Raji (cell line): ENCODE results near the gene STPG4.

ENCODE experiments used
- POLR2A ChIP-seq: IDR thresholded peaks from 2 replicates; pipeline ENCODE4 v1.6.1; 2011; ENCODE audit warnings: low read depth, low read length, control low read depth; ENCODE audit not compliant: insufficient read depth

Gene STPG4

DNA sequence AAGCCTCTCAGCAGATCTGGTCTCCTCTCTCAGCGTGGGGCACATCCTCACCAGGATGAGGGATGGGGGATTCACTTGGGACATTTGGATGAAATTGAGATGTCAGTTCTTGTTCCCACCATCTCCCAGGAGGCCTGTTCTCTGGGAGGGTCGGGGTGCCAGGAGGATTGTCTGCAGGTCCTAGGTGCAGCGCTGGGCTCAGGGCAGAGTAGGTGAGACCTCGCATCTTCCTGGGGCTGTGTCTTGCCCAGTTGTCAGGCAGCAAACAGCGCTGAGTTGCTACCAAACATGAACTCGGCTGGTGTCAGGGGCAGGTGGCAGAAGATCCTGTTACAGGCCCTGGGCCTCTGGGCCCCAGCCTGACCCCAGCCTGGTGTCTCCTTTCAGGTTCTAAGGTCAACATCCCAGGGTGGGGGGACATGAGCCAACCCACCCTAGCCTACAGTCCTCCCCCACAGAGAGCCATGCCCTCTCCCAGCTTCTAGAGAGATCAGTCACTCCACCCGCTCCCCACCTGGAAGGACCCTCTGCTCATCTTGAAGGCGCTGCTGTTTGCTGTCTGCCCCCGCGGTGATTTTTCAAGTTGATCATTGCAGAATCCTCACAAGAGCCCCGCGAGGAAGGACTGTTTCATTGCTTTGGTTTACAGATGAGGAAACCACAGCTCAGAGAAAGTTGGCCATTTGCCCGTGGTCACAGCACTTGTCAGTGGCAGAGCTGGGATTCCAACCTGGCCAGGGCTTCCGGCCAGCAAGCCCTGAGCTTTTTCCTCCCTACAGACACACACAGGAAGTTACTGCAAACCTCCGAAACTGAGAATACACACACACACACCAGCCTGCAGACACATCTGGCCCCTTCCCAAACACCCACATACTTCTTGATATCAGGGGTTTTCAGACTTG is 83.9 kb downstream of the STPG4 start:
- no peak for TF ChIP-seq POLR2A

DNA sequence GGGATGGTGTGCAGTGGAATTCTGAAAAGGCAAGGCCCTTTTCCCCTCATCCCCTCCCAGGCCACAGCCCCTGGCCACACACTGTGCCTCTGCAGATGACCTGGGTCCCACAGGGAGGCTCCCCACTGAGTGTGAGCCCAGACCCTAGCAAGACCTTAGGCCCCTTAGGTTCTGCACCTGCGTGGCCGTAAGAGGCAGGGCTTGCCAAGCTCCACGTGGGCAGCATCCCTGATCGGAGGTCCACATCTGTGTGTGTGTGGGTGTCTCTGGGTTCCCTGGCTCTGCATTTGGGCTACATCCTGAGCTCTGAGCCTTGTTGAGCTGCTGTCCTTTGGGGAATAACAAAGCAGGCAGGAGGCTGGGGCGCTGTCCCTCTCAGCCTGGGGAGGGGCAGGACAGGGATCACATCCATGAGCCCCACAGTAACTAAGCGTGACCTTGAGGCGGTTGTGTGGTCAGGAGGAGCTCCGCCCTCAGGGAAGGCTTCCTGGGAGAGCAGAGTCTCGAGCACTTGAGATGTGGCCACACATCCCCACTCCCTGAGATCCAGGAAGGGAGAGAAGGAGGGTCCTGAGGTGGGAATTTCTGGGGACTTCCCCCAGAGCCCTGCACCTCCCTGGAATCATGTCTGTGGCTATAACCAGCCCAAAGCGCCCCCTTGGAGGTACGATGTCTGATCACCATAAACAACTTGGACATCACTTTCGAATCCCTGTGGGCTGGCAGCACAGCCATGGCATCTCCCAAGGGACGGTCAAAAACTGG is 84.8 kb downstream of the STPG4 start:
- TF ChIP-seq POLR2A, result no peak

DNA sequence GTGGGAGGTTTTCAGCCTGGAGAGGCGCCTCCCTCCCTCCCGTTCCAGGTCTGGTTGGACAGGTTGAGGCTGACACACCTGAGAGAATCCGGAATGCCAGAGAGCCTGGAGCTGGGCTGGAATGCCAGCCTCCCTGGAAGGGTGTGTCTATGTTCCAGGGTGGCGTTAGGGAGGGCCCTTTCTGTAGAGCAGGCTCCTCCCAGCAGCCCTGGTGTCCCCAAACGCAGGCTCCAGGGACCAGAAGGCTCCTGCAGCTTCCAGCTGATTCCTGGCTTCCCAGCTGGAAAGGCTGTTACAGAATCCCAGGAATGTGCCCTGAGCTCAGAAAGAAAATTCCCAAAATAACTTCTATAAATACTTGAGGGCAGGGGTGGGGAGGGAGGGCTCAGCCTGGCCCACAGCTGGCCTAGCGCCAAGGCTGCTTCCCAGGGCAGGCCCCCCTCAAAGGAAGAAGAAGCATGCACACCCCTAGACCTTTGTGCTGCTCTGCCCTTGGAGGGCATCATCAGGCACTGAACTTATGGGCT is 85.4 kb downstream of the STPG4 start:
- TF ChIP-seq POLR2A, result no peak

DNA sequence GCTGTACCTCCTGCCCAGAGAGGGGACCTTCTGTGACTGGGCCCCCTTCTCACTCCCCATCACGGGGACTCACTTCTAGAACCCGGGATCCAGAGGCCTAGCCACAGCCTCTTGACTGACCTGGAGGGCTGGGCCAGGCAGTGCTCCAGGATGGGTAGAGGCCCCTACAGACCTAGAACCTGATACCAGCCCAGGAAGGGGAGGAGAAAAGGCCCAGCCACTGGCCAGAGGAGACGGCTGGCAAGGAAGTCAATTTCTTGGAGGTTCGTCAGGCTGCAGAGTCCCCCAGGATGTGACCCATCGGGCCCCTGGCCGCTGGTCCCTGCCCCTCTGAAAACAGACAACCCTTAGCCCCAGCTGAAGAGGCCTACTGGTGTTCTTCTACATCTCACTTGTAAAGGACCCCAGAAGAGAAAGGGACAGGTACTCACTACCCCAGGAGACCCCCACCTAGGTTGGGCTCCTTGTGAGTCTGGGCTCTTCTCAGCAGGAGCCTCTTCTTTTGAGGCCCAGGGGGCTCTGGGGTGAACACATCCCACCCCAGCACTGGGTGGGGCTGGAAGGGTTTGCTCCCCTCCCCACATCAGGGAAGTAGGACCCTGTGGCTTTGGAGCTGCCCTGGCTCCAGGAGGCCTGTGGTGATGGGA is 86.0 kb downstream of the STPG4 start:
- no peak for TF ChIP-seq POLR2A

DNA sequence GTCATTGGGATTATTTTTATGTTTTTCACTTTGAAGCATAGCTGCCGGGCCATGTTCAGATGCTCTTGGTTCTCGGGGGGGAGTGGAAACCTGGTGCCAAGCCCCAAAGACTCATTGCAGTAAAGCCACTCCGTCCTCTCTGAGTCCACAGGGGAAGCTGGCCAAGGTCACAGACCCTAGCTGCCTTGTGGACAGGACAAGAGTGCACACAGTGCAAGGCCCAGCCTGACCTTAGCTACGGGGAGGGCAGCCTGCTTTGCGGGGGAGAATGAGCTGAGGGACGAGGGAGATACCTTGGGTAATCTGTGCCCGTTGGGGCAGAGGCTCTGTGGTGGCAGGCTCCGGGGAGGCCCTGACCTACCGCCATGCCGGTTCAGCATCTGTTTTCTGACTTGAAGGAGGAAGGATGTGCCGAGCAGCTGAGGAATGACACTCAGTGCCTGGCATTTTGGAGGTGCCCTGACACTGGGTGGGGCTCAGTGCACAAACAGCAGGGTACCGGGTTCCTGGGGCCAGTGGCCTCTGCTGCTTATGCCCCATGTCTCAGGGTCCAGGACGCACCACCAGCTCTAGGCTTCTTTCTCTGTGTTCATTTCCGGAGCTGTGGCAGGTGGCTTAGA is 87.2 kb downstream of the STPG4 start:
- TF ChIP-seq POLR2A, result no peak

DNA sequence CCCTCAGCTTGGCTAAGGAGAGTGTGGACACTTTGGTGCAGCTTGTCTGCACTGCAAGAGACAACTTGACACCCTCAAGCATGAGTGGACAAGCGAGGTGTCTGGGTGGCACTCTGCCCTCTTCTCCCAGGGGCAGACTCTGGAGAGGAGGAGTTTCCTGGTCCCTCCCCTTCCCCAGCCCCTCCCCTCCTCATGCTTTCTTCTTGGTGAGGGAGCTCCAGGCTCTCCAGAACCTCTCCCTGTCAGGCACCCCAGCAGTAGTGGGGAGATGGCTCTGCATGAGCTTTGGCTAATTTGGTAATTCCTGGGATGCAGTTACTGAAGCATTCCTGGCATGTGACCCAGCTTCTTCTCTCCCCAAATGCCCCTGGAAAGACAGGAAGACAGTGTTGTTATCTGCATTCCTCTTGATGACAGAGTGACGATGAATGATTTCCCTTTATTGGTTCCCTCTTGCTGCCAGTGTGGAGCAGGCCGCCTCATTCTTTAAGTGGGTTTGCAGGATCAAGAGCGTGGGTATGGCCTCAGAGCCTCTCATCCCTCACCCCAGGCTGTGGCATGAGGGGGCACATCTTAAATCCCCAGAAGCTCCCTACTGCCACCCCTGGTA is 89.2 kb downstream of the STPG4 start:
- TF ChIP-seq POLR2A, result no peak

DNA sequence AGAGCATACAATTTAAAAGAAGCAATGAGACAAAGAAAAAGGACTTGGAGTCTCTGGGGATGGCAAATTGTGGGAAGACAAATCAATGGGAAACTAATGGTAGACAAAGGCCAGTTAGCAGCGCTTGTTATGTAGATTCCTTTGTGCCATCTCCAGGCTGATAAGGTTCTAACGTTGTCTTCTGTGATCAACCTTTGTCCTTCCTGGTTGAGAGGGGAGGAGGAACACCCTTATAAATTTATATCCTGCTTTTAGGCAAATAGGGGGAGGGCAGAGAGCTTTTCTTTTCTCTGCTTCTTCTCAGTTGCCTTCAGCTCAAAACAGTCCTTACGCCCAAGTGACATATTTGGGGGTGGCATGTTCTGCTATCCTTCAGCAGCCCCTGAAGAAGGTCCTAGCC is 89.8 kb downstream of the STPG4 start:
- no peak for TF ChIP-seq POLR2A

DNA sequence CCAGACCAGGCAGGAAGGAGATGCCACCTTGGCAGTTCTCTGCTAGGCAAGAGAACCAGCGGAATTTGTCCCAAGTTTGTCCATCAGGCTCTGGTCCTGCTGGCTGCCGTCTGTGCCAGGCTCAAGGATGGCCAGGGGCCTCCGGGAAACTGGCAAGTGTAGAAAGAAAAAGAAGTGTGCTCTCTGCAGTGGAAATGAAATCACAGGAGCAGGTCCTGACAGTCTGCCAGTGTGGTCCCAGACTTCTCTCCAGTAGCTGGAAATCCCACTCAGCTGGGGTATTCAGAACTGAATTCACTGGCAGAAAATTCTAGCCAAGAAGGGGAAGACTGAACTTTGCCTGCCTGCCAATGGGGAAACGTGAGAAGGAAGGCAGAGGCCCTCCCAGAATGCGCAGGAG is 91.0 kb downstream of the STPG4 start:
- no peak for TF ChIP-seq POLR2A

DNA sequence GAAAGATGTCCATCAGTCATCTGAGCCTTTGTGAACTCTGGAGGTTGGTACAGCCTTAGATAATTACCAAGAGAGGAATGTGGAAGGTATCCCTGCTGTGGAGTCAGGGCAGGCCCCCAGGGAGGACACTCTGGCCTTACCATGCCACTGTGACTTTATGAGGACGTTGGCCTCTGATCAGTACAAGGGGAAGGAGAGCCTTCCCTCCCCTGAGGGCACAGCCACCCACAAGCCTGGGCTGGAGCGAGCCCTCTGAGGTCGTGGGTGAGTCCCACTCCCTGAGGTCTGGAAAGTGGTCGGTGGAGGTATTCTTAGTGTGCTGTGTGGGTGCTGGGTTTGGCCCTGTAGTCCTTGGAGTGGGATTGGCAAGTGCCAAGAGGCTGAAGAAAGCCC is 91.6 kb downstream of the STPG4 start:
- no peak for TF ChIP-seq POLR2A

DNA sequence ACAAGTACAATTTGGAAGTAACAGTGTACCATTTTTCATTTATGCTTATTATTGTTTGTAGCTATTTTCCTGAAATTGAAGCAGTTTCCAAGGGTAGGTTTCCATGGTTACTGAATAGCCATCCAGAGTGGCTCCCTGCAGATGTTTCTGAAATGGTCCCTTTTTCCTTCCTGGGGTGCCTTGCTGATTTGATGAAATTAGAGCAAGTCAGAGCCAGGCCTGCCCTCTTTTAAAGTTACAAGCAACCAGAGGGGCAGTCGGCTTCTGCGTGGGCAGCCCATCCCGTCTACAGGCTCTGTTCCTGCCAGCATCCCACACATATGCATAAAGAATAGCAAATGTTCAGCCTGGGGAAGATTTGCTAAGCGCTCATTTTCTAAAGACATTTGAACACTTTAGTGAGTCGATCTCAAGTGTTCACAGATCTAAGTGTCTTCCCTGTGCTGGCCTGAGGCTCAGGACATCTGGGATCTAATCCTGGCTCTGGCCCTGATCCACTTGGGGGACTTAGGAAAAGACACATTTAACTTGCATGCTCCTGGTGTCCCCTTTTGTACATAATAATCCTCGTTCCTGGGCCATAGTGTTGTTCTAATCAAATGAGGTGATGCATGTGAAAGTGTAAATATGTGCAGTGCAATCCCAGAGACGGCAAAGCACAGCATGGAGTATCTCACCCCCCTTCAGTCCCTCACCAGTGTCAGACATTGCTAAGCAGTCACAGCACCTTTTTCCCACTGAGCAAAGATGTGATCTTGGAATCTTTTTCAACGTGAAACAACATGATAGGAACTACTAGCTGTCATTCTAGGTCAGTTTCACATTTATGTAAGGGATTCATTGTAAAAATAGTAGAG is 92.2 kb downstream of the STPG4 start:
- TF ChIP-seq POLR2A, result no peak

DNA sequence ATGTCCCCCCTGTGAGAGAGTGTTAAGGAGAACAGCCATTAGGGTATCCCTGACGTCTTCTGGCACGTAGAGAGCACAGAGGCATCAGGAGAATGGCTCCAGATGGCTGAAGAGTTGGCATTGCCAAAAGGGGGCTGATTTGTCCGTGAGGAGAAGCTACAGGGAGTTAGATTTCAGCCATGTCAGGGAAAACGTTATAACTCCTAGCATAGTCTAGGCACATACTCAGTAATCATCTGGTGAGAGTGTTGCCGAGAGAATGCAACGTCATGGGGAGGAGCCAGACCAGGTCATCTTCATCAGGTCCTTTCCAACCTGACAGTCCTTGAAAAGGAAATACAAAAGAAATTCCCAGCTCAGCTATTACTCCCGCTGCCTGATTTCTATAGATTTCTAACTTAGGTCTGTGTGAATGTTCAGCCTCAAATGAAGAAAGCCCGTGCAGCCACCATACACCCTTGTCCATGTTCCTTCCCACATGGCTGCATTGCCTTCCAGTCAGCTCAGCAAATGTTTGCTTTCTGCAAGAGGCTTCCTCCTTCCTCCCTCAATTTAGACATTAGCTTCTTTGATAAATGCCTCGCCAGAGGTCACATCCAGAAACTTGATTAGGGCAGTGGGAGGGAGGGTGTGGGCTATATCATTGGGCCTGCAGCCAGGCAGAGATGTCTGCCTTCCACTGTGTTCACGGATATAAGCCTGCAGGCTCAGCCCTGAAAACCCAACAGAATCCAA is 93.0 kb downstream of the STPG4 start:
- TF ChIP-seq POLR2A, result no peak

DNA sequence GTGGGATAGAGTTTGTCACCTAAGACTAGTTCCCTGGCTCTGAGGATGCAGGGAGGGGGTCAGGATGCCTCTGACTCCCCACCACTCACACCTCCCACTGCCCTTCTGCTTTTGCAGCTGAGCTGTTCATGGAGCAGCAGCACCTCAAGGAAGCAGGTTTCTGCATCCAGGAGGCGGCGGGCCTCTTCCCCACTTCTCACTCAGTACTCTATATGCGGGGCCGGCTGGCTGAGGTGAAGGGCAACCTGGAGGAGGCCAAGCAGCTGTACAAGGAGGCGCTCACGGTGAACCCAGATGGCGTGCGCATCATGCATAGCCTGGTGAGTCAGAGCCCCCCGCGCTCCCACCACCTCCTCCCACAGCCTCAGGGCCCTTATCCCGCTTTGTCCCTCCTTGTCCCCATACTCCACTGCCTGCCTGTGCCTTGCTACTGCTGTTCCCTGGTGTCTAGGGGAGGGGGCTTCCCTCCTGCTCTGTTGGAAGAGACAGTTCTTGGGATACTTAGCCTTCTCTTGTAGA is 94.4 kb downstream of the STPG4 start:
- no peak for TF ChIP-seq POLR2A
